Endothelial cell of umbilical vein (primary cell): Measurements from ENCODE around the gene EPB41L4B. TPM values are rescaled to one million over a fixed set of nuclear protein-coding genes. Genes with fewer than 3 reads are reported as not detected.

Experiments used
- BruUV-seq: library from RNA; stranded (reverse); fragments of 400-500 nt; replicated peaks from 2 replicates; lab custom pipeline; 2021; lab: Mats Ljungman, UMichigan
- CTCF ChIA-PET: fragments of 300-600, 350-600 bp; sonication (Branson Sonifier 250); formaldehyde crosslinking; loops from one replicate; lab custom pipeline; 2021; ENCODE audit warnings: antibody characterized with exemption, inconsistent platforms; lab: Charles Lee
- POLR2A ChIA-PET: fragments of 300-600, 350-600 bp; sonication (Branson Sonifier 250); formaldehyde crosslinking; loops from one replicate; lab custom pipeline; 2021; ENCODE audit warnings: antibody characterized with exemption, inconsistent platforms; lab: Charles Lee
- DNase-seq: peaks from one replicate; pipeline ENCODE4 v3.0.0-alpha.2; 2011; ENCODE audit warnings: low read depth, low spot score
- FAIRE-seq: peaks from 2 replicates; lab custom pipeline; 2011; peaks lifted over from hg19 to GRCh38; lab: Jason Lieb, UNC
- H2AFZ ChIP-seq: 2 replicates; pipeline ENCODE4 v1.6.0; 2012; ENCODE audit warnings: low read depth, low read length, control low read depth, inconsistent platforms
- H3K27ac ChIP-seq: 2 replicates; pipeline ENCODE4 v1.5.1; 2011; ENCODE audit warnings: low read depth, mild to moderate bottlenecking, control low read depth, low read length, moderate library complexity; ENCODE audit not compliant: insufficient read depth
- H3K27me3 ChIP-seq, 2 experiments: 2 replicates each; pipeline versions ENCODE4 v1.6.0 to v1.6.1; 2011; ENCODE audit warnings: low read length in 2 of 2, mixed read lengths in 1 of 2; ENCODE audit not compliant: control insufficient read depth in 2 of 2, insufficient read depth in 2 of 2
- H3K36me3 ChIP-seq, 2 experiments: 2 replicates in 1 of 2; 3 replicates in 1 of 2; pipeline ENCODE4 v1.5.1; 2011; ENCODE audit warnings: low read length in 2 of 2, mild to moderate bottlenecking in 1 of 2, moderate library complexity in 1 of 2; ENCODE audit not compliant: control insufficient read depth in 2 of 2, insufficient read depth in 2 of 2; ENCODE audit errors: extremely low read depth in 1 of 2
- H3K4me1 ChIP-seq: 3 replicates; pipeline ENCODE4 v1.5.1; 2011; ENCODE audit warnings: mild to moderate bottlenecking, low read length; ENCODE audit not compliant: control insufficient read depth, insufficient read depth; ENCODE audit errors: extremely low read depth
- H3K4me2 ChIP-seq: 2 replicates; pipeline ENCODE4 v1.6.1; 2011; ENCODE audit warnings: low read length, control low read depth, mixed read lengths; ENCODE audit not compliant: insufficient read depth
- H3K4me3 ChIP-seq, 3 experiments: fragments of 200-600 bp in 1 of 3; sonication (generic), shearing (Covaris generic) in 1 of 3; replicated peaks in 1 of 3; 2 replicates each; pipeline ENCODE4 v1.5.1; 2011 to 2016; ENCODE audit warnings: control low read depth in 3 of 3, low read length in 3 of 3, mild to moderate bottlenecking in 2 of 3, inconsistent platforms in 1 of 3, low read depth in 1 of 3, moderate library complexity in 1 of 3; ENCODE audit not compliant: insufficient read depth in 1 of 3
- H3K79me2 ChIP-seq: 2 replicates; pipeline ENCODE4 v1.6.0; 2012; ENCODE audit warnings: low read length, inconsistent platforms; ENCODE audit not compliant: control insufficient read depth, insufficient read depth
- H3K9ac ChIP-seq: replicated peaks from 2 replicates; pipeline ENCODE3; 2011; ENCODE audit warnings: low read length, control low read depth; ENCODE audit not compliant: insufficient read depth; ENCODE audit errors: extremely low read depth
- H3K9me1 ChIP-seq: replicated peaks from 3 replicates; pipeline ENCODE4 v1.6.0; 2011; ENCODE audit warnings: mild to moderate bottlenecking, low read length; ENCODE audit not compliant: control insufficient read depth, insufficient read depth; ENCODE audit errors: extremely low read depth
- H3K9me3 ChIP-seq: replicated peaks from 2 replicates; pipeline ENCODE4 v1.5.1; 2012; ENCODE audit warnings: low read length, inconsistent platforms; ENCODE audit not compliant: control insufficient read depth, insufficient read depth
- H4K20me1 ChIP-seq: replicated peaks from 2 replicates; pipeline ENCODE3; 2011; ENCODE audit warnings: mild to moderate bottlenecking, low read length; ENCODE audit not compliant: control insufficient read depth, insufficient read depth; ENCODE audit errors: extremely low read depth
- EZH2 ChIP-seq: IDR thresholded peaks from 2 replicates; pipeline ENCODE4 v1.6.1; 2012; ENCODE audit warnings: borderline replicate concordance, low read depth, mild to moderate bottlenecking, moderate library complexity, low read length, inconsistent platforms; ENCODE audit not compliant: severe bottlenecking
- FOS ChIP-seq: IDR thresholded peaks from 2 replicates; pipeline ENCODE4 v1.6.1; 2011; ENCODE audit warnings: mild to moderate bottlenecking, low read length, moderate library complexity, borderline replicate concordance; ENCODE audit not compliant: insufficient read depth
- GATA2 ChIP-seq: IDR thresholded peaks from 2 replicates; pipeline ENCODE4 v1.7.0; 2011; ENCODE audit warnings: low read depth, mild to moderate bottlenecking, moderate library complexity, mixed read lengths, low read length; ENCODE audit not compliant: insufficient read length, insufficient read depth
- JUN ChIP-seq: IDR thresholded peaks from 2 replicates; pipeline ENCODE4 v1.6.1; 2011; ENCODE audit warnings: borderline replicate concordance, low read depth; ENCODE audit not compliant: insufficient read length, insufficient read depth
- MYC ChIP-seq: IDR thresholded peaks from one replicate; pipeline ENCODE4 v1.6.1; 2011; ENCODE audit warnings: mild to moderate bottlenecking, low read depth, low read length
- POLR2A ChIP-seq: IDR thresholded peaks from 2 replicates; pipeline ENCODE4 v1.6.1; 2012; ENCODE audit warnings: low read depth, mild to moderate bottlenecking, control low read depth, low read length
- POLR2AphosphoS5 ChIP-seq: IDR thresholded peaks from 2 replicates; pipeline ENCODE4 v1.6.1; 2012; ENCODE audit warnings: low read depth, mild to moderate bottlenecking, control low read depth, low read length, moderate library complexity; ENCODE audit not compliant: insufficient read depth
- dilution Hi-C: fragments of 300-500 bp; cut with MboI; formaldehyde crosslinking; loops from one replicate; pipeline ENCODE4 v1.15.0; 2019; ENCODE audit warnings: low sequenced_read_pairs; ENCODE audit not compliant: extremely low pct_ligation_motif_present
- intact Hi-C: fragments of 100-400 bp; cut with micrococcal nuclease; formaldehyde crosslinking; loops from one replicate; pipeline ENCODE4 v1.10.0; 2022
- polyA plus RNA-seq, 4 experiments: library from polyadenylated mRNA; depleted of rRNA in 3 of 4; stranded (reverse) in 3 of 4; unstranded in 1 of 4; fragments of >200 nt; gene quantifications; 2 replicates each; pipeline versions ENCODE4 v1.2.1 to v1.2.3, GENCODE V29; 2011 to 2012; ENCODE audit warnings: missing spikeins in 1 of 4
- total RNA-seq: library from RNA; stranded (reverse); gene quantifications from 2 replicates; pipeline ENCODE4 v1.2.3, GENCODE V29; 2021
- TF ChIP-seq, protein P1 (sequence below): IDR thresholded peaks from 2 replicates; pipeline ENCODE4 v1.6.1; 2011; ENCODE audit not compliant: insufficient read depth, insufficient read length
- TF ChIP-seq, protein P2 (sequence below), 2 donors: IDR thresholded peaks; 1 replicate in 1 of 2; 2 replicates in 1 of 2; pipeline ENCODE4 v1.5.1; 2011; ENCODE audit warnings: low read length in 2 of 2, mild to moderate bottlenecking in 2 of 2, moderate library complexity in 2 of 2, control low read depth in 1 of 2, inconsistent platforms in 1 of 2, low read depth in 1 of 2; ENCODE audit not compliant: insufficient read depth in 1 of 2; ENCODE audit errors: extremely low read depth in 1 of 2

EPB41L4B gene
- total and polyA plus RNA-seq, 2 donors (not counting 3 experiments of a cell fraction or from before 2014, with no cell fraction given) = 0.10 to 0.15 TPM

DNA sequence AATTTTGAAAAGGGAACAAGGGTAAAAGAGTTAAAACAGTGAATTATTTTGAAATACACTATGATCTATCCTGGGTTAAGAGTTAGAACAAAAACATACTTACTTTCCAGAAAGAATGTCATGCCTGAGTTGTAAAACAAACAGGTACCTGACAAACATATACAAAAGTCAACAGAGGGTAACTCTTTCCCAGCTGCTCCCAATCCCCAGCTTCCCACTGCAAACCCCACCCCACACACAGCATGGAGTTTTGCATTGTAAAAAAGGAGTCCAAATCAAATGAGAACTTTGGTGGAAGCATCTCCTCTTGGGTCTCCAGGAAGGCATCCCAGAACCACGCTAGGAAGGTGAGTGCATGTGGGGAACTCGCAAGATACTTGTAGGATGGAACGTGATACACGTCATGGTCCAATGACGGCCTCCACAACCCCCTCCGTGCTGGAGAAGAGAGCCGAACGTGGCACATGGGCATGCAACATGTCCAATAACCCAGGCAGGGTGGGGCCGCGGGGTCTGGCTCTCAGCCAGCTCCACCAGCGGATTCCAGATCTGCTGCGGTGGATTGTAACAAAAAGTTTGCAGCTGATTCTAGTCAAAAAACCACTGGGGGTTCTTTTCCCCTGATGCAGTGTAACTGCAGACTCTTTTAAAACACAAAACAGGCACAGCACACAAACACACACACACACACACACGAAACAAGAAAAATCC lies 55.8 kb downstream of the EPB41L4B start:
- TF ChIP-seq, protein P1, sequence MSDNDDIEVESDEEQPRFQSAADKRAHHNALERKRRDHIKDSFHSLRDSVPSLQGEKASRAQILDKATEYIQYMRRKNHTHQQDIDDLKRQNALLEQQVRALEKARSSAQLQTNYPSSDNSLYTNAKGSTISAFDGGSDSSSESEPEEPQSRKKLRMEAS = no peak
- TF ChIP-seq, protein P2, sequence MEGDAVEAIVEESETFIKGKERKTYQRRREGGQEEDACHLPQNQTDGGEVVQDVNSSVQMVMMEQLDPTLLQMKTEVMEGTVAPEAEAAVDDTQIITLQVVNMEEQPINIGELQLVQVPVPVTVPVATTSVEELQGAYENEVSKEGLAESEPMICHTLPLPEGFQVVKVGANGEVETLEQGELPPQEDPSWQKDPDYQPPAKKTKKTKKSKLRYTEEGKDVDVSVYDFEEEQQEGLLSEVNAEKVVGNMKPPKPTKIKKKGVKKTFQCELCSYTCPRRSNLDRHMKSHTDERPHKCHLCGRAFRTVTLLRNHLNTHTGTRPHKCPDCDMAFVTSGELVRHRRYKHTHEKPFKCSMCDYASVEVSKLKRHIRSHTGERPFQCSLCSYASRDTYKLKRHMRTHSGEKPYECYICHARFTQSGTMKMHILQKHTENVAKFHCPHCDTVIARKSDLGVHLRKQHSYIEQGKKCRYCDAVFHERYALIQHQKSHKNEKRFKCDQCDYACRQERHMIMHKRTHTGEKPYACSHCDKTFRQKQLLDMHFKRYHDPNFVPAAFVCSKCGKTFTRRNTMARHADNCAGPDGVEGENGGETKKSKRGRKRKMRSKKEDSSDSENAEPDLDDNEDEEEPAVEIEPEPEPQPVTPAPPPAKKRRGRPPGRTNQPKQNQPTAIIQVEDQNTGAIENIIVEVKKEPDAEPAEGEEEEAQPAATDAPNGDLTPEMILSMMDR (IDR thresholded peaks at IDR 0.05; ENCODE audit: extremely low read depth in 1 of 2, insufficient read depth in 1 of 2, low read depth in 1 of 2, low read length in 2 of 2) = no peak
- TF ChIP-seq POLR2AphosphoS5 = no peak
- H3K79me2 ChIP-seq = no peaks in the 10 kb centered on the region
- H2AFZ ChIP-seq = no peak overlapping the region
- no peaks in the 10 kb centered on the region for H3K4me1 ChIP-seq
- DNase-seq = no peak
- H3K9me3 ChIP-seq = no peaks in the 10 kb centered on the region
- no peak overlapping the region for H3K4me2 ChIP-seq
- H3K27ac ChIP-seq = no peak overlapping the region
- H3K4me3 ChIP-seq = no peak overlapping the region
- no peaks in the 10 kb centered on the region for H3K36me3 ChIP-seq
- H3K9me1 ChIP-seq = no peaks in the 10 kb centered on the region
- no TSS peak for BruUV-seq
- CTCF ChIA-PET = no interaction called here
- POLR2A ChIA-PET = no interaction called here
- intact Hi-C loops = no loop called here
- no peaks in the 10 kb centered on the region for H3K27me3 ChIP-seq
- H4K20me1 ChIP-seq = no peaks in the 10 kb centered on the region
- no peak for FAIRE-seq
- H3K9ac ChIP-seq = no peak overlapping the region
- dilution Hi-C loops = no loop called here

DNA sequence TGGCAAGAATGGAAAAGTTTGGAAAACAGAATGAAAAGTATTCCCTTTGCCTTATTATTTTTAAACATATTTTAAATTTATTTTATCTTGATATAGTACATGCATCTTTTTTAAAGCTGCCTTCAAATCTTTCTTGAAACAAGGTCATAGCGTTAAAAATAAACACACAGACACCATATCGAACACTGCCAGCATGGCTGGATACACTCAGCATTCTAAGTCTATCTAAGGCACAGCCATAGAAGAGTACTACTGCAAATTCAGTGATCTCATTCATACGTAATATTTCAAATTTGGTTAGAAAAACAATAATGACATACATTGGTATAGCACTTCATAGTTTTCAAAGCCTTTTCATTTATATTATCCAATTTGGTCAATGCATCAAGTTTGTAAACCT lies 57.5 kb downstream of the EPB41L4B start:
- no peak for TF ChIP-seq GATA2
- TF ChIP-seq EZH2 = no peak
- no peak for TF ChIP-seq MYC
- TF ChIP-seq, protein P1 = no peak
- TF ChIP-seq POLR2A = no peak
- no peak for TF ChIP-seq FOS
- no peak for TF ChIP-seq POLR2AphosphoS5
- TF ChIP-seq, protein P2 (IDR thresholded peaks at IDR 0.05; ENCODE audit: extremely low read depth in 1 of 2, insufficient read depth in 1 of 2, low read depth in 1 of 2, low read length in 2 of 2) = no peak
- no peak for TF ChIP-seq JUN
- H3K4me3 ChIP-seq = no peak overlapping the region
- no peak for DNase-seq
- no peaks in the 10 kb centered on the region for H3K79me2 ChIP-seq
- H2AFZ ChIP-seq = no peak overlapping the region
- H3K27me3 ChIP-seq = no peaks in the 10 kb centered on the region
- intact Hi-C loops = no loop called here
- no peaks in the 10 kb centered on the region for H3K4me1 ChIP-seq
- no peaks in the 10 kb centered on the region for H3K9me3 ChIP-seq
- no peaks in the 10 kb centered on the region for H3K36me3 ChIP-seq
- H4K20me1 ChIP-seq = no peaks in the 10 kb centered on the region
- POLR2A ChIA-PET = no interaction called here
- dilution Hi-C loops = no loop called here
- H3K4me2 ChIP-seq = no peak overlapping the region
- BruUV-seq = no TSS peak
- H3K9me1 ChIP-seq = no peaks in the 10 kb centered on the region
- CTCF ChIA-PET = no interaction called here
- no peak for FAIRE-seq
- H3K9ac ChIP-seq = no peak overlapping the region
- no peak overlapping the region for H3K27ac ChIP-seq
